ENCODE measurements around the gene TLE1.

DNA sequence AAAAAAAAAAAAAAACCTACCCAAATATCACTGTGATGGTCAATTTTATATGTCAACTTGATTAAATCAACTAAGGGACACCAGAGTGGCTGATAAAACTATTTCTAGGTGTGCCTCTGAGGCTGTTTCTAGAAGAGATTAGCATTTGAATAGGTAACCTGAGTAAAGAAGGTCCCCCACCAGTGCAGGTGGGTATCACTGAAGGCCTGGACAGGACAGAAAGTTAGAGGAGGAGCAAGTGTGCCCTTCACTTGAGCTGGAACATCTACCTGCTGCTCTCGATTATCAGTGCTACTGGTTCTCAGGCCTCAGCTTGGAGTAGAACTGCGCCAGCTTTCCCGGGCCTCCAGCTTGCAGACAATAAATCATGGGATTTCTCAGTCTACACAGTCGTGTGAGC lies 88.7 kb downstream of the TLE1 start:
- no peak for TF ChIP-seq GATA3 (IDR thresholded peaks at IDR 0.05; ENCODE audit: low read depth, low read length)
- TF ChIP-seq GATA2 (IDR thresholded peaks at IDR 0.05; ENCODE audit: low read depth, low read length) = no peak

Measured in SH-SY5Y (cell line).